ENCODE results near the gene METTL9. TPM values are rescaled to one million over a fixed set of nuclear protein-coding genes. Genes with fewer than 3 reads are reported as not detected.

The METTL9 gene
- total and polyA plus RNA-seq, 2 of the 13 experiments (the other 11 are each of a cell fraction or from before 2014, with no cell fraction given), result 123 to 204 TPM

- TF ChIP-seq ZNF564 (CRISPR knock-in tag; IDR thresholded peaks at IDR 0.05) (no peak), MTERF4 (CRISPR knock-in tag; IDR thresholded peaks at IDR 0.05) (no peak), ZBED4 (CRISPR knock-in tag; IDR thresholded peaks at IDR 0.05; ENCODE audit: borderline replicate concordance) (no peak), NR1H2 (CRISPR knock-in tag; IDR thresholded peaks at IDR 0.05; ENCODE audit: borderline replicate concordance, low read depth) (no peak; the same call in 1 of the 2 replicates), POGK (CRISPR knock-in tag; conservative IDR thresholded peaks at IDR 0.05) (0 out of 2 replicates have a peak, but pooled peaks have one; percentile 47), ZNF883 (CRISPR knock-in tag; IDR thresholded peaks at IDR 0.05; ENCODE audit: not compliant biosample characterization) (no peak), USF2 (IDR thresholded peaks at IDR 0.05; ENCODE audit: low read depth, low read length) (no peak), USF2 (CRISPR knock-in tag; IDR thresholded peaks at IDR 0.05; ENCODE audit: borderline replicate concordance) (no peak), MED13 (CRISPR knock-in tag; IDR thresholded peaks at IDR 0.05) (no peak), ZNF496 (CRISPR knock-in tag; IDR thresholded peaks at IDR 0.05; ENCODE audit: insufficient replicate concordance) (no peak), ZNF850 (CRISPR knock-in tag; conservative IDR thresholded peaks at IDR 0.05) (no peak), ATF7 (IDR thresholded peaks at IDR 0.05) (no peak), ATF7 (CRISPR knock-in tag; IDR thresholded peaks at IDR 0.05) (no peak), ZMAT5 (CRISPR knock-in tag; IDR thresholded peaks at IDR 0.05; ENCODE audit: borderline replicate concordance, low read depth) (no peak), BRF2 (CRISPR knock-in tag; IDR thresholded peaks at IDR 0.05) (peak; percentile 72; the same call in 1 of the 2 replicates), HCFC1 (IDR thresholded peaks at IDR 0.05; ENCODE audit: low read depth, low read length) (no peak), ZNF430 (CRISPR knock-in tag; IDR thresholded peaks at IDR 0.05) (no peak; the same call in 1 of the 2 replicates)
Measured at GRCh38 chr16:21565861-21566669, 33.3 kb upstream of the METTL9 start (continued).

All from HepG2 (cell line).